Forelimb muscle (tissue), 1 donor: Measurements from ENCODE around the gene LRMDA. TPM values are rescaled to one million over a fixed set of nuclear protein-coding genes. Genes with fewer than 3 reads are reported as not detected.

Source experiments
- DNase-seq: peaks from one replicate; pipeline ENCODE4 v3.0.0-alpha.2; 2013; ENCODE audit warnings: low read depth
- polyA plus RNA-seq: library from polyadenylated mRNA; unstranded; fragments of 120-200 nt; gene quantifications from one replicate; pipeline ENCODE4 v1.2.1, GENCODE V29; 2013; ENCODE audit not compliant: insufficient read length

LRMDA gene
- polyA plus RNA-seq, 1 donor = 5.1 TPM

- no peak for DNase-seq
Observed at GRCh38 chr10:76301950-76302349, 870.5 kb downstream of the LRMDA start.

GRCh38 chr10:76302481-76302880, 871.1 kb downstream of the LRMDA start:
- DNase-seq = no peak

DNA sequence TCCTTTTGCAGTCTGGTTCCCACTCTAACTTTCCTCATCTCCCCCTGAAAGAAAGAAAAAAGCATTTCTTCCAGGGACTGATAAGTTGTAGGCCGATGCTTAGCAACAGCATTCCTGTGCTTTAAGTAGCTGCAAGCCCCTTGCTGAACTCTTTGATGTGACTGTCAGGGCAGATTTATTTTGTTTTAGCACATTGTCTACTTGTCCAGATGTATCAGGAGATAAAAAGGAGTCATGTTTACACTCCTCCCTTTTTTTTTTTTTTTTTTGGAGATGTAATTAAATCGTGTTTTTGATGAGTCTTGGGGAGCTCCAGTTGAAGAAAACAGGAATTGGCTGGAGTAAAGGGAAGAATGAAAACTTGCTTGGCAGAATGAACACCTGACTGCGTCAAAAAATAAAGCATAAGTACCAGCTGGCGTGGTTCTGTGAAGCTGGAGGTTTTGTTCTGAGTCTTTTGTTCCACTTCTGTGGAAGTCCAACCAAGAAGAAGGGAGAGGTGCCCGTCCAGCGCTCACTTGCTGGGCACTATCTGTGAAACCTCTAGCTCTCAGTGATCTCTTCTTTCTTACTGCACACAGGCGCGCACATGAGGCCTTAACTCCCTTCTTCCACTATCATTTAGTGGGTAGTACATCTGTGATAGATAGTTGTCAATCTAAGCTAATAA, 871.7 kb downstream of the LRMDA start:
- DNase-seq = no peak

DNA sequence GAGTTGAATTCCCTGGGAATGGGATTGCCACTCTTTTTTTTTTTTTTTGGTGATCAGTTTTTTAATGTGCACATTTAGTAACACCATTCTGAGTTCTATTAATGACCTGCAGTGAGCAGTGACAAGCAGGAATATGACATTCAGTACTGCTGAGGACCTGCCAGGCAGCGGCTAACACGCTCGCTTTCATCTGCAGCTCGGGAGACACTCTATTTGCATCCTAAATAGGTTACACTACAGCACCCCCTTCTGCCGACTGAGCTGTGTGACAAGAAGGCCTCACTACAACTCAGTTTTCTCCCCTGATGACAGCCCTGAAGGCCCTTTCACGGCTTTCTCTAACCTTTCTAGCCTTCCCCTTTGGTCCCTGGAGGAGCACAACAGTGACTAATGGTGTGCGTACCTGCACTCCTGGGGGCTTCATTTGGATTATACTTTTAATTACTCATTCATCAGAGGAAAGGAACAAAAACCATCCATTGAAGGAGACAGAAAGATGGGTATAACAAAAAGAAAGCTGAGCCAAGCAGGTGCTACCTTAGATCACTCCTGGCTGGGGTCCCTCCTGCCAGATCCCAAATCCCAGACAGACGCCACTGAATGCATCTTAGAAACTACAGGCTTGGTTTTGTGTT, 872.4 kb downstream of the LRMDA start:
- DNase-seq = peak; percentile 65

DNA sequence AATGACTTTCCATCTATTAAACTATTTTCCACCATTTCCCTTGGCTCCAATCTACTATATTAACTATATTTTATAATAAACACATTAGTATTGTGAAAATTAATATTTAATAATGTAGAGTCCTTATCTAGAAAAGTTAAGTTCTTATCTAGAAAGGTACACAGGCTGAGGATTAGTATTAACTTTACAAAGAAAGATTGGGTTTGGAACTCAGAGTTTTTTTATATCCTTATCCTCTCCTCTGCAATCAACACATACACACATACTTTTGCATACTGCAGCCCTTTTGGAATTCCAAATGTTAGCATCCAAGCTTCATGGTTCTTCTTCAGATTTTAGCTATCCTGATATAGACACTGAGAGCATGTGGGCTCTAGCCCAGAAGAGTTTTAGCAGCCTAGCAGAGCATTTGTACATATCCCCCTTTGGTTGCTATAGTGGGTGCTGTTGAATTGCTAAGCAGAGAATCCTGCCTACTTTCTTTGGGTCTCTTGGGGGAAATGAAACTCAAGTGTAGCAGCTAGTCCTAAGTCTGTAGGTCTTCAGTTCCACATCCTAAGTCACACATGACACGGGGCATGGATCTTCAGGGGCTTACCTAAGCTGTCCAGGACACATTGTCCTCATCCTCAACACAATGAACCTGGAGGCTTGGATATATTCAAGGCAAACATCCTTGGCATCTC, 874.6 kb downstream of the LRMDA start:
- no peak for DNase-seq

GRCh38 chr10:76306856-76307255, 875.4 kb downstream of the LRMDA start:
- no peak for DNase-seq

- no peak for DNase-seq
Observed at GRCh38 chr10:76309070-76309469, 877.6 kb downstream of the LRMDA start.

DNA sequence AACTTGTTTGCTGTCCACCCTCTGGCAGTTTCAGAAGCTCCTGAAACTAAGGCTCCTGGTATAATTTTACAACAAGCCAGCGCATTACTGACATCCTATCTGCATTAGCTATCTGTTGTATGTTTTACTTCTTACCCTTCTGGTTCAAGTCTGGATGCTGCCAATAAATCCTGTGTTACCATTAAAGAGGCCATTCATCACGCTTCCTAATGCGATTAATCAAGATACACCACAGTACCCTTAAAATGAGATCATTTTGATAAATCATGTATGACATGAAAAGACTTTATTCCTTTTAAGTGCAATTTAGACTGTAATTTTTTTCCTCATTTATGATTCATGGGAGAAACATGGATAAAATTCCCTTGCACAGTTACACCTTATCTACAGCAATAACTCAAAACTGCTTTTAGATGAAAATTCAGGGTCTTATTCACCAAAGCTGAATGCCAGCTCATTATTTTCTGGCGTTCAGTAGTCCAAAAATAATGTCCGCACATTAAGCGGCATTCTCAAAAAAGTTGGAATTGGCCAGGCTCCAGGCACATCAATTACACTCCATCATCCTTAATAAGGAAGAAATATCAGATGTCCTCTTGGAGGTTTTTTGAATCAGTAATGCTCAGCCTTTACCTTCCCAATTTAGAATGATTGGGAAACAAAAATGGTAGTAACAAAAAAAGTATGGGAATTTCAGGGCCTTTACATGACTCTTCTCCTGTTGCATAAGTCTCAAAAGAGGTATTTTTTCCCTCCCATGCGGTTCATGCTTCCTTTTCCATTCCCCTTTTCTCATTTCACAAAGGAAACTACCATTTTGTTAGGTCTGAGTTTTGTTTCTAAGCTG, 878.5 kb downstream of the LRMDA start:
- no peak for DNase-seq

DNA sequence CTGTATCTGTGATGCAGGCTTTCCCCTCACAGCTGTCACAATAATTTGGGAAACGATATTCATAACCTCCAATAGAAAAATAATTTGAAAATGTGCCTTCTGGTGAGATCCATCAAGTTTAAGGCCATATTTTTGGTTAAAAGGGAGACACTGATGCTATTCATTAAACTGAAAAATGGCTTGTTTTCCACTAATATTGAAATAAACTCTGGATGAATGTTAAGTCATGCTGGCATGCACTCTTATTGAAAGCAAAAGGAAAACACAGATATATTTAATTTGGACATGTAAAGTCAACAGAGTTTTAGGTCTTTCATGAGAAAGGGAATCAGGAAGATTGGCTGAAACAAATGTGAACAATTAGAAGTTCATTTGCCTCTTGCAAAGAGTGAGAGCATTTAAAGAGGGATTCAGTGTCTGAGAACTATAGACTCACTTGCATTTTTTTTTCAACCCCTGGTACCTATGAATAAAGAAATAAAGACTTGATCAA, 879.2 kb downstream of the LRMDA start:
- DNase-seq = no peak

GRCh38 chr10:76311752-76312636, 880.6 kb downstream of the LRMDA start:
- no peak for DNase-seq

DNA sequence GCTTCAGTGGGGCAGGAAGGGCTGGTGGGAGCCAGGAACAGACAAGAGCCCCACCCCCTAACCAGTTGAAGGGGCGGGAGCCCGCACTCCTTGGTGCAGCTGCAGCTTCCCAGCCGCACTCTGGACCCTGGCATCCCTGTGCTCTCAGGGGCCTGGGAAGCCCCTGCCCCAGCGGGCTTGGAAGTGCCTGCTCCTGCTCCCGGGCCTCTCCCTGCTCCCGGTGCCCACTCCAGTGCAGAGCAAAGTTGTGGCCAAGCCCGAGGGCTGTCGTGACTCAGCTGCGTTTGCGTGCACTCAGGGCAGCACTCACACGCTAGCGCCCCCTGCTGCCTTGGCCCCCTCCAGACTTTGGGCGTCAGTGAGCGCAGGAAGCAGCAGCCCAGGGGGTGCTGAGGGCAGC, 883.8 kb downstream of the LRMDA start:
- no peak for DNase-seq

DNA sequence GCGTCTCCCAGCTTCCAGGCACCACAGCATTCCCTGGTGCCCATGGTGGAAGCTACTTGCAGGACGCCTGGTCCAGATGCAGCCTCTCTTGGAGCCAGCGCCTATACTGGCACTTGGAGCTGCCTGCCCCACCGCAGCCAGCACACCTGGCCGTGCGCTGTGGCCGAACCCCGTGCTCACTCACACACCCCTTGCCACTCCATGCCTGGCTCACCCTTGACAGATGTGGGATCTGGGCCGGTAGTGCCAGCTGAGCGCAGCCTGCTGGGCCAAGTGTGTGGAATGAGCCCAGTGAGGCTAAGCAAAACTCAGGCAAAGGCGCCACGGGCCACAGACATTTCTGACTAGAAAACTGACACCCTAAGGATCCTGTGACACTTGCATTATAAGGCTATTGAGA, 884.8 kb downstream of the LRMDA start:
- no peak for DNase-seq

DNA sequence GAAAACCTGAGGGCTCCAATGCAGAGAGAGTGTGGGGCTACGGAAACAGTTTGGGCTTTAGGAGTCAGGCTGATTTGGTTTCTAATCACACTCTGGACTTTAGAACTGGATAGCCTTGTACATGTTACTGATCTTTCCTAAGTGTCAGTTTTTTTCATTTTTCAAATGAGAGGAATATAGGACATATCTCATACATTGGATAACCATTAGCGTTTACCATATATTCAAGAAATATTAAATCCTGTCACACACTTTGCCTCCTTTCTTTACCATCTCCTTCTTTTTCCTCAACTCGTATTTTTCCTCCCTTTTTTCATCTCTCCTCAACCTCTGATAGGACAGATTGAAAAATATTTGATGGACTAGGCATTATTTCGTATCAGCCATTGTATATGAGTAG, 885.7 kb downstream of the LRMDA start:
- no peak for DNase-seq

DNA sequence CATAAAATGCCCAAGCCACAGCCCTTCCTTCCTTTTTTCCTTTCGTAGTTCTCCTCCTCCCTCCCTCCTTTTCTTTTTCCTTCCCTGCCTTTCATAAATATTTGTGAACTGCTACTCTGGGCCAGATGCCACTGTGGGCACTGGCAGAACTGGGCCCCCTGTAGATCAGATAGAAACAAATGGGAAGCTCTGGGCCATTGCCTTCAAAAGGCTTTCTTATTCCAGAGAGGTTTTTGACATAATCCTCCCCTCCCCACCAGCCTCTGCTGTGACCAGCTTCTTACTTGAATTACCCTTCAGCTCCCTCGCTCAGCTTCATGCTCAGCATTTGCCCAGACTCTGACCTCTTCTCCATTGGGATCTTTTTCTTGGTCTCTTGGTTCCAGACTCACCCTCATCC, 886.8 kb downstream of the LRMDA start:
- DNase-seq = no peak

GRCh38 chr10:76319661-76320060, 888.2 kb downstream of the LRMDA start:
- no peak for DNase-seq

GRCh38 chr10:76324283-76324682, 892.9 kb downstream of the LRMDA start:
- DNase-seq = no peak

GRCh38 chr10:76327441-76327840, 896.0 kb downstream of the LRMDA start:
- no peak for DNase-seq

DNA sequence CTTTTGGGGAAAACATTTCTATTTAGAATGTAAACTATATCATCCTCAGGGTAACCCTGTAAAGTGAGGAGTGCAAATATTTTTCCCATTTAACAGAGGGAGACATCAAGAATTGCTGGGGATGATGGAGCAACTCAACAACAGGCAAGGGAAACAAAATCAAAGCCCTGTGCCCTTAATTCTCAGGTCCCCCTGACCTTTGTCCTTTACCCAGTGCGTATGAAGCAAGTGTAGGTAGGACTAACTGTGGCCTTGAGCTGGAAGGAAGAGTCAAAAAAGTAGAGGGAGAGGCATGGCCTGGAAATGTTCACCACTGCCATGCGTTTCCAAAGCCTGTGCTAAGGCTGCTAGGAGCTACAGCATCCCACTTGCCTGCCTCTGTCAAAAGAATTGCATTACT, 896.9 kb downstream of the LRMDA start:
- DNase-seq = no peak

DNA sequence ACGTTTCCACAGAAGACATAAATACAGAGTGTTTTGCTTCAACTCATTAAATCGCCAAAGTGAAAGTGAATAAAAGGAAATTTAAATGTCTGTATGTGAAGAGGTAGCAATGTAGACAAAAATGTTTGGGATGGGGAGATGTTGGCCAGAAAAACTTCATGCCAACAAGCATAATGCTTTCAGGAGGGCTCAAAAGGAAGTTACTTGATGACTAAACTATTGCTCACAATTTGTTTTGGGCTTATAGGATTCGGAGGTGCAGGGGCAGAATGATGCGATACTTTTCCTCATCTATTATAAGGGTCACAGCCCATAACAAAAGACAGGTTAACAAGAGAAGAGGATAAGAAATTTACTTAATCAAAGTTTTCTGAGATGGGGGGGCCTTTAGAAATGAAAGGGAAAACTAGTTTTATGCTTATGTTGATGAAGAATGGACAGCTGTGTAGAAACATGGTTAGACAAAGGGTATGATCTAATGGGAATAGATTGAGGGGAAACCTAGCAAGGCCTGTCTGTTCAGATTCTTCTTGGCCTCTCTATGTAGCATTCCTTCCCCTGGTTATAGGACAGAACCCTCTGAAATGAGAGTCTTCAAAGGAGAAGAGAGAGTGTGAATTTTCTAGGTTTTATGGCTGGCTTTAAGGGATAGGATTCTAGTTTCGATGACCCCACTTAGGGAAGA, 898.6 kb downstream of the LRMDA start:
- DNase-seq = no peak

DNA sequence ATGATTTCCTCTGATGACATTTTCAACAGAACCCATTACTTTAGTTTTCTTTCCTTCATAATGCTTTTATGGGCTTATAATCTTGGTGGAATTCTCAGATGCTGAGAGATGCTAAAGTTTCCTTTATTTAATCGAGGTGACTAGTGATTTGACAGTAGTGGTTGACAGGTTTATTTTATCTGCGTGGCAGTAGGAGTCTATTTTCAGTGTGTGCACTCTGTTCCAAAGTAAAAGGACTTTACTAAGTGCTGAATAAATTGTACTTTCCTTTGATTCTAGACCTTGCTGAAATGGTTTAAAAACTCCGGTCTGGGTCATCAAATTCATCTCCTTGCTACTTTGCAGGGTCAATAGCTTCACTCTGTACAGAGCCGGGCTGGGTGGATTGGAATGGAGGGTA, 900.3 kb downstream of the LRMDA start:
- no peak for DNase-seq
